Measurements from ENCODE around the gene LRRC9.

DNA sequence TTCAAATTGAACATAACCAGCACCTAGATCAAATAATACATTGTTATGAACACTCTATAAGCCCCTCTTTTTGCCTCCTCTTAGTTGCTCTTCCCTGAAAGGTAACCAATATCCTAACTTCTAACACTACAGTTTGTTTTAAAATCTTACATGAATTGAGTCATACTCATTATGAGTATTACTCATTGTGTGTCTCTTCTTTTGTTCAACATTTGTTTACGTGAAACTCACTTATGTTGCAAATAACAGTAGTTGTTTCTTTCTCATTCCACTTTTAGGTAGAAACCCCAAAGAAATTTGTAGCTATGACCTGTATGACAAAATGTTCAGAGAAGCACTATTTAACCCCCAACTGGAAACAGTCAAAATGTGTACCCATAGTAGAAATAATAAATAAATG, 6.6 kb downstream of the LRRC9 start:
- TF ChIP-seq, protein P1, sequence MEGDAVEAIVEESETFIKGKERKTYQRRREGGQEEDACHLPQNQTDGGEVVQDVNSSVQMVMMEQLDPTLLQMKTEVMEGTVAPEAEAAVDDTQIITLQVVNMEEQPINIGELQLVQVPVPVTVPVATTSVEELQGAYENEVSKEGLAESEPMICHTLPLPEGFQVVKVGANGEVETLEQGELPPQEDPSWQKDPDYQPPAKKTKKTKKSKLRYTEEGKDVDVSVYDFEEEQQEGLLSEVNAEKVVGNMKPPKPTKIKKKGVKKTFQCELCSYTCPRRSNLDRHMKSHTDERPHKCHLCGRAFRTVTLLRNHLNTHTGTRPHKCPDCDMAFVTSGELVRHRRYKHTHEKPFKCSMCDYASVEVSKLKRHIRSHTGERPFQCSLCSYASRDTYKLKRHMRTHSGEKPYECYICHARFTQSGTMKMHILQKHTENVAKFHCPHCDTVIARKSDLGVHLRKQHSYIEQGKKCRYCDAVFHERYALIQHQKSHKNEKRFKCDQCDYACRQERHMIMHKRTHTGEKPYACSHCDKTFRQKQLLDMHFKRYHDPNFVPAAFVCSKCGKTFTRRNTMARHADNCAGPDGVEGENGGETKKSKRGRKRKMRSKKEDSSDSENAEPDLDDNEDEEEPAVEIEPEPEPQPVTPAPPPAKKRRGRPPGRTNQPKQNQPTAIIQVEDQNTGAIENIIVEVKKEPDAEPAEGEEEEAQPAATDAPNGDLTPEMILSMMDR (tag by site-specific recombination; IDR thresholded peaks at IDR 0.05): no peak
- TF ChIP-seq, protein P2, sequence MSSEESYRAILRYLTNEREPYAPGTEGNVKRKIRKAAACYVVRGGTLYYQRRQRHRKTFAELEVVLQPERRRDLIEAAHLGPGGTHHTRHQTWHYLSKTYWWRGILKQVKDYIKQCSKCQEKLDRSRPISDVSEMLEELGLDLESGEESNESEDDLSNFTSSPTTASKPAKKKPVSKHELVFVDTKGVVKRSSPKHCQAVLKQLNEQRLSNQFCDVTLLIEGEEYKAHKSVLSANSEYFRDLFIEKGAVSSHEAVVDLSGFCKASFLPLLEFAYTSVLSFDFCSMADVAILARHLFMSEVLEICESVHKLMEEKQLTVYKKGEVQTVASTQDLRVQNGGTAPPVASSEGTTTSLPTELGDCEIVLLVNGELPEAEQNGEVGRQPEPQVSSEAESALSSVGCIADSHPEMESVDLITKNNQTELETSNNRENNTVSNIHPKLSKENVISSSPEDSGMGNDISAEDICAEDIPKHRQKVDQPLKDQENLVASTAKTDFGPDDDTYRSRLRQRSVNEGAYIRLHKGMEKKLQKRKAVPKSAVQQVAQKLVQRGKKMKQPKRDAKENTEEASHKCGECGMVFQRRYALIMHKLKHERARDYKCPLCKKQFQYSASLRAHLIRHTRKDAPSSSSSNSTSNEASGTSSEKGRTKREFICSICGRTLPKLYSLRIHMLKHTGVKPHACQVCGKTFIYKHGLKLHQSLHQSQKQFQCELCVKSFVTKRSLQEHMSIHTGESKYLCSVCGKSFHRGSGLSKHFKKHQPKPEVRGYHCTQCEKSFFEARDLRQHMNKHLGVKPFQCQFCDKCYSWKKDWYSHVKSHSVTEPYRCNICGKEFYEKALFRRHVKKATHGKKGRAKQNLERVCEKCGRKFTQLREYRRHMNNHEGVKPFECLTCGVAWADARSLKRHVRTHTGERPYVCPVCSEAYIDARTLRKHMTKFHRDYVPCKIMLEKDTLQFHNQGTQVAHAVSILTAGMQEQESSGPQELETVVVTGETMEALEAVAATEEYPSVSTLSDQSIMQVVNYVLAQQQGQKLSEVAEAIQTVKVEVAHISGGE (tag by site-specific recombination; conservative IDR thresholded peaks at IDR 0.05; ENCODE audit: low read depth): no peak
- TF ChIP-seq TCF7L2 (IDR thresholded peaks at IDR 0.05; ENCODE audit: borderline replicate concordance, low read depth, low read length): no peak
- no peak for TF ChIP-seq ZNF837 (tag by site-specific recombination; IDR thresholded peaks at IDR 0.05)
- TF ChIP-seq MZF1 (tag by site-specific recombination; IDR thresholded peaks at IDR 0.05; ENCODE audit: borderline replicate concordance): no peak
- TF ChIP-seq, protein P3, sequence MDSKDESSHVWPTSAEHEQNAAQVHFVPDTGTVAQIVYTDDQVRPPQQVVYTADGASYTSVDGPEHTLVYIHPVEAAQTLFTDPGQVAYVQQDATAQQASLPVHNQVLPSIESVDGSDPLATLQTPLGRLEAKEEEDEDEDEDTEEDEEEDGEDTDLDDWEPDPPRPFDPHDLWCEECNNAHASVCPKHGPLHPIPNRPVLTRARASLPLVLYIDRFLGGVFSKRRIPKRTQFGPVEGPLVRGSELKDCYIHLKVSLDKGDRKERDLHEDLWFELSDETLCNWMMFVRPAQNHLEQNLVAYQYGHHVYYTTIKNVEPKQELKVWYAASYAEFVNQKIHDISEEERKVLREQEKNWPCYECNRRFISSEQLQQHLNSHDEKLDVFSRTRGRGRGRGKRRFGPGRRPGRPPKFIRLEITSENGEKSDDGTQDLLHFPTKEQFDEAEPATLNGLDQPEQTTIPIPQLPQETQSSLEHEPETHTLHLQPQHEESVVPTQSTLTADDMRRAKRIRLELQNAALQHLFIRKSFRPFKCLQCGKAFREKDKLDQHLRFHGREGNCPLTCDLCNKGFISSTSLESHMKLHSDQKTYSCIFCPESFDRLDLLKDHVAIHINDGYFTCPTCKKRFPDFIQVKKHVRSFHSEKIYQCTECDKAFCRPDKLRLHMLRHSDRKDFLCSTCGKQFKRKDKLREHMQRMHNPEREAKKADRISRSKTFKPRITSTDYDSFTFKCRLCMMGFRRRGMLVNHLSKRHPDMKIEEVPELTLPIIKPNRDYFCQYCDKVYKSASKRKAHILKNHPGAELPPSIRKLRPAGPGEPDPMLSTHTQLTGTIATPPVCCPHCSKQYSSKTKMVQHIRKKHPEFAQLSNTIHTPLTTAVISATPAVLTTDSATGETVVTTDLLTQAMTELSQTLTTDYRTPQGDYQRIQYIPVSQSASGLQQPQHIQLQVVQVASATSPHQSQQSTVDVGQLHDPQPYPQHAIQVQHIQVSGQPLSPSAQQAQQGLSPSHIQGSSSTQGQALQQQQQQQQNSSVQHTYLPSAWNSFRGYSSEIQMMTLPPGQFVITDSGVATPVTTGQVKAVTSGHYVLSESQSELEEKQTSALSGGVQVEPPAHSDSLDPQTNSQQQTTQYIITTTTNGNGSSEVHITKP (tag by site-specific recombination; IDR thresholded peaks at IDR 0.05): no peak
- TF ChIP-seq, protein P4, sequence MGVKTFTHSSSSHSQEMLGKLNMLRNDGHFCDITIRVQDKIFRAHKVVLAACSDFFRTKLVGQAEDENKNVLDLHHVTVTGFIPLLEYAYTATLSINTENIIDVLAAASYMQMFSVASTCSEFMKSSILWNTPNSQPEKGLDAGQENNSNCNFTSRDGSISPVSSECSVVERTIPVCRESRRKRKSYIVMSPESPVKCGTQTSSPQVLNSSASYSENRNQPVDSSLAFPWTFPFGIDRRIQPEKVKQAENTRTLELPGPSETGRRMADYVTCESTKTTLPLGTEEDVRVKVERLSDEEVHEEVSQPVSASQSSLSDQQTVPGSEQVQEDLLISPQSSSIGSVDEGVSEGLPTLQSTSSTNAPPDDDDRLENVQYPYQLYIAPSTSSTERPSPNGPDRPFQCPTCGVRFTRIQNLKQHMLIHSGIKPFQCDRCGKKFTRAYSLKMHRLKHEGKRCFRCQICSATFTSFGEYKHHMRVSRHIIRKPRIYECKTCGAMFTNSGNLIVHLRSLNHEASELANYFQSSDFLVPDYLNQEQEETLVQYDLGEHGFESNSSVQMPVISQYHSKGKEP (tag by site-specific recombination; IDR thresholded peaks at IDR 0.05): no peak
